ENCODE results near the gene CSPG4. TPM values are rescaled to one million over a fixed set of nuclear protein-coding genes. Genes with fewer than 3 reads are reported as not detected.

CSPG4 gene
- total and polyA plus RNA-seq, 2 of the 8 experiments (the other 6 are each of a cell fraction or from before 2014, with no cell fraction given) = 1.4 to 3.0 TPM

DNA sequence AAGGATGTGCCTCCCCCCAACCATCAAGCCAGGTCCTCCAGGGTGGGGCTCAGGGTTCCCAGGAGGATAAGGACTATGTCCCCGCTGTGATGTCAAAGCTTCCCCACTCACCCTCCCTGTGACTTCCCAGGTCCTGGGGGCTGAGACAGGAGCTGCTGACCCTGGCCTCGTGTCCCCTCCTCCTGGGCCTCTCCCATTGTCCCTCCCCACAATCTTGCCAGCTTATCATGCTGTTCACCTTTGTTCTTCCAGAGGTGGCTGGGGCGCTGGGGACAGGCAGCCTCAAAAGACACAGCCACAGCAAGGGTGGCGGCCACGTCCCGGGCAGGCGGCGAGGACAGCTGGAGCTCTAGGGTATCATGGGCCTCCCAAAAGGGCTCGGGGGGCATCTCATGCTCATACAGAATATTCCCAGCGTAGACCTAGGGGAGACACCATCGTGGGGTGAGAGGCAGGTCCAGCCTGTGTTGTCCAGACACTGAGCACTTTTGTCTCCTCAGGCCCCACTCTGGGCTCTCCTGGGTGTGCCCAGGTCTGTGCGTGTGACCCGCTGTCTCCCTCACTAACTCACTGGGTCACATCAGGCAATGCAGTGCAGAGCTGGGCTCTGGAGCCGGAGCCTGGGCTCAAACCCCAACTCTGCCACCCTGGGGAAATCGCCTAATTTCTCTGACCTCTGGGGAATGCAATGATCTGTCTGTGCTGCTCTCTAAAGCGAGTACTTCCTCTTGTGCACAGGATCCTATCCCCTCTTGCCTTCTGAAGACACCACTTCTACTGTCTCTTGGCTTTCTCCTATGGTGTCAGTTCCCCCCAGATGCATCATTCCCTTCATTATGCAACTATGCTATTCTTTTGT is 35.0 kb downstream of the CSPG4 start (continued):
- TF ChIP-seq, protein P1, sequence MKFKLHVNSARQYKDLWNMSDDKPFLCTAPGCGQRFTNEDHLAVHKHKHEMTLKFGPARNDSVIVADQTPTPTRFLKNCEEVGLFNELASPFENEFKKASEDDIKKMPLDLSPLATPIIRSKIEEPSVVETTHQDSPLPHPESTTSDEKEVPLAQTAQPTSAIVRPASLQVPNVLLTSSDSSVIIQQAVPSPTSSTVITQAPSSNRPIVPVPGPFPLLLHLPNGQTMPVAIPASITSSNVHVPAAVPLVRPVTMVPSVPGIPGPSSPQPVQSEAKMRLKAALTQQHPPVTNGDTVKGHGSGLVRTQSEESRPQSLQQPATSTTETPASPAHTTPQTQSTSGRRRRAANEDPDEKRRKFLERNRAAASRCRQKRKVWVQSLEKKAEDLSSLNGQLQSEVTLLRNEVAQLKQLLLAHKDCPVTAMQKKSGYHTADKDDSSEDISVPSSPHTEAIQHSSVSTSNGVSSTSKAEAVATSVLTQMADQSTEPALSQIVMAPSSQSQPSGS (IDR thresholded peaks at IDR 0.05; ENCODE audit: low read length) = no peak
- TF ChIP-seq JUND (IDR thresholded peaks at IDR 0.05; ENCODE audit: low read length) (no peak), TEAD4 (IDR thresholded peaks at IDR 0.05; ENCODE audit: low read depth, low read length) (no peak), EP300 (IDR thresholded peaks at IDR 0.05; ENCODE audit: borderline replicate concordance in 1 of 2, low read depth in 2 of 2, low read length in 2 of 2) (no peak), NRF1 (IDR thresholded peaks at IDR 0.05; ENCODE audit: low read depth, low read length) (no peak), SRF (IDR thresholded peaks at IDR 0.05; ENCODE audit: low read depth, low read length) (no peak), CBX8 (IDR thresholded peaks at IDR 0.05; ENCODE audit: borderline replicate concordance, low read depth, low read length) (no peak), TBP (IDR thresholded peaks at IDR 0.05; ENCODE audit: low read depth, low read length) (no peak)

All from H1 (cell line).